A549 (cell line): Measurements from ENCODE around the gene FAM217B.

Experiments
- CBX2 ChIP-seq: fragments of 200-600 bp; sonication (generic); IDR thresholded peaks from 2 replicates; pipeline ENCODE4 v1.6.1; 2016; ENCODE audit warnings: low read depth, mild to moderate bottlenecking, borderline replicate concordance
- CTCF ChIP-seq: fragments of >200 bp; sonication (Bioruptor Twin); formaldehyde crosslinking; IDR thresholded peaks from 3 replicates; pipeline ENCODE4 v1.5.1; 2016
- MAX ChIP-seq: IDR thresholded peaks from 2 replicates; pipeline ENCODE4 v1.6.1; 2012
- POLR2A ChIP-seq: IDR thresholded peaks from 2 replicates; pipeline ENCODE4 v1.6.1; 2012; ENCODE audit warnings: mild to moderate bottlenecking, low read length
- ZNF302 ChIP-seq: fragments of 250-450 bp; sonication (Bioruptor Pico); IDR thresholded peaks from 2 replicates; pipeline ENCODE4 v1.9.0; 2021; ENCODE audit warnings: inconsistent platforms, mild to moderate bottlenecking, moderate library complexity

GRCh38 chr20:59961423-59961822 lies 21.2 kb downstream of the FAM217B start:
- TF ChIP-seq POLR2A (no peak), CTCF (no peak), ZNF302 (CRISPR knock-in tag) (no peak), MAX (no peak), CBX2 (no peak)
